CMK (cell line): ENCODE results near the gene GSG1L.

Experiments used
- DNase-seq: peaks from one replicate; pipeline ENCODE4 v3.0.0-alpha.2; 2010; ENCODE audit warnings: low read depth

The GSG1L gene

DNA sequence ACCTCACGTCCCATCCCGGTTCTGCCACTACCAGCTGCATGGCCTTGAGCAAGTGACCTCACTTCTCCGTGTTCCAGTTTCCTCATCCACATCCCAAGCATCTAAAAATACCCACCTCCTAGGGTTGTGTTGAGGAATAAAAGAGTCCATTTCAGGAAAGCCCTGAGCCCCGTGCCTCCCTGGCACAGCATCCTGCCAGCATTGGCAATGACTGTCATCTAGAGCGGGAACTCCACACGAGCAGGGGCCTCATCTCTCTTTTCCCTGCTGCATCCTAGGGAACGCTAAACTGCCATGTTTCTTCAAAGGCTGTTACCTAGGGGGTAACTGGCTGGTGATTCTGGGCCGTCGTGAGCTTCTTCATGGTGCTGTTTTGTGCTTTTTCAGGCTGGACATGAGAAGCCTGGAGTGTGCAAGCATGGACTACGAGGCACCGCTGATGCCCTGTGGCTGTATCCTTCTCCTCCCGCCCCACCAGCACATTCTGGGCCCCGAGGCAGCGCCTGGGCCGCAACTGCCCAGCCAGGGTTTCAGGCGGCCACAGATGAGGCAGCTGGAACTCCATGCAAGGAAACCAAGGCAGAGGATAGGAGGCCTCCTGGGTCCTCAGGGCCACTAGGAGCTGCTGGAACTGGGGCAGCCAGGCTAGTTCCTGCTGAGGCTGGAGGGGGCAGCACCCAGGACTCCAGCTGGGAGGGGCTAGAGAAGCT, 292.2 kb downstream of the GSG1L start:
- DNase-seq, result no peak

DNA sequence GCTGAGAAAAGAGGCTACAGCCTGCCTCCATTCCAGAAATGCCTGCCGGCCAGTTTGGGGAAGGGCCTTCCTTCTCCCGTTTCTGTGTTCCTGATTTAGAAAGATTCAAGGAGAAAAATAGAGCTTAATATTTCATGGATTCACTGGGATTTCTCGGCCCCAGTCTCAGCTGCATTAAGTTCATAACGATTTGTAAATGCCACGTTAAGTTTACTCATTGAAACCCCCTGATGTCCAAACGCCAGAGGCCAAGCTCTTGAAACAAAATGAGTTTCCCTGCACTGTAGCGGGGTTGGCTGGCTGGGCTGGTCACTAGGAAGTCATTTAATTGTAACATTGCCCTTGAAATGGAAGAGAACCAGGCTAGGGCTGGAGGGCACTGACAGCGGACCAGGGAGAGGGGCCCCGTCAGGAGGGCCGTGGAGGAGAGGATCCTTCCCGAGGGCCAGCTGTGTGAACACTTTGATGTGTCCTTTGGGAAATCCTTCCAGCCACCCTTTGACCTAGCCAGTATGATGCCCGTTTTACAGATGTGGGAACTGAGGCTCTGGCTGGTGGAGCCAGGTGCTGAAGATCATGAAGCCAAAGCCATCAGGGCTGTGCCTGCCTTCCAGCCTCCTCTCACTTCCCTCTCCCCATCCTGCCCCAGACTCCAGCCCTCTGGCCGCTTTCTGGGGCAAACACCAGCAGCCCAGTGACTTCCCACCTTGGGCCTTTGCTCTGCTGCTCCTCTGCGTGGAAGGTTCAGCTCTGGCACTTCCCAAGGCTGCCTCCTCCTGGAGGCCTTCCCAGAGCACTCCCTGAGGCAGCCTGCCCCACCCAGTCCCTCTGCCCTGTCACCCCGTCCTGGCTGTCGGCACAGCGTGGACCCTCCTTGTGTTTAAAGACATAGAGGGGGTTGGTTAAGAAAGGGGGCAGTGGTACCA, 293.0 kb downstream of the GSG1L start:
- DNase-seq, result no peak

DNA sequence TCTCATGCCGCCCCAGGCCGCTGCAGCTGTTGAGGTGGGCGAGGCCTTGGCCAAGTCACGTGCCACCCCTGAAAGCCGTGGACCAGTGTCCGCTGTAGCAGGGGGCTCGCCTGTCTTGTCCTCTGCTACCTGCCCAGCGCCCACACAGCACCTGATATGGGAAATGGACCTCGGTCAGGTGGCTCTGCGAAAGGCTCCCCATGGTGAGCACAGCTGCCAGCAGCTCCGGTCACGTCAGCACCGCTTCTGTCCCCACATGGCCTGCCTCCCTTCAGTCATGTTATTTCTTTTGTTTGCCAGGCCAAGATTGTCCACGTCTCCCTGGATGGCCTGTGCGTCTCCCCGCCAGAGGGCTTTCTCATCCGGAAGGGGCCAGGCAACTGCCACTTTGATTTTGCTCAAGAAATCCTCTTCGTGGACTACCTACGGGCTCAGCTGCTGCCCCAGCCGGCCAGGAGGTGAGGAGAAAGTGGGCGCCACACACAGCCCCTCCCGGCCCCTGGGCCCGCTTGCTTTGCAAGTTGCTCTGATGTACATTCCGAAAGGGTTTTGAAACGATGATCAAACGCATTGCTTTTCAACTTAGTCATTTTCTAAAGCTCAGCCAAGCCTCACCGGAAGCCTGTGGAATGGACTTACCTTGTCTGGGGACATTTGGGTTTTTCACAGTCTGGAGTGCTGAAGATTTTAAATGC, 293.8 kb downstream of the GSG1L start:
- DNase-seq, result no peak

DNA sequence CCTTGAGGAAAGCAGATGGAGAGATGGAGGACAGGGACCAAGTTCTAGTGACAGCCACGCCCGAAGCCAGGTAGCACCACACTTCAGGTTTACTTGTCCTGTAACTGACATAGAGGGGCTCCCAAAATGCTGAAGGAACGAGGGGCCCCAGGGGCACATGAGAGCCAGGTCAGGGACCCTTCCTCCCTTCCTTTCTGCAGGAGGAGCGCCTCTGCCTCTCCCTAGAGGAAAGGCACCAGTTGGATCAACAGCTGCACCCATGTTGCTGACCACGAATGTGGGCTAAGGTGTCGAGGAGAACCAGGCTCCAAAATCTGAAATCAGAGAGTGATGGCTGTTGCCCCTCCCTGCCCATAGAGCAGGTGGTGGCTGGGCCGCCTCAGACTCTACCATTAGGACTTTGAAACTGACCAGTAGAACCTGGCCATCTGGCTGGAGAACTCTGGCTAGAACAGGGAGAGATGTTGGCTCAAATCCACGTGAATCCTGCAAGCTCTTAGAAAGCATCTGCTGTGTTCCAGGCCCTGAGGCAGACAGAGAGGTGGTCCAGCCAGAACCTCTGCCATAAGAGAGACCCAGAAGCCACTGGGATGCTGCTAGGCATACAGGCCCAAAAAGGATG, 294.8 kb downstream of the GSG1L start:
- no peak for DNase-seq

DNA sequence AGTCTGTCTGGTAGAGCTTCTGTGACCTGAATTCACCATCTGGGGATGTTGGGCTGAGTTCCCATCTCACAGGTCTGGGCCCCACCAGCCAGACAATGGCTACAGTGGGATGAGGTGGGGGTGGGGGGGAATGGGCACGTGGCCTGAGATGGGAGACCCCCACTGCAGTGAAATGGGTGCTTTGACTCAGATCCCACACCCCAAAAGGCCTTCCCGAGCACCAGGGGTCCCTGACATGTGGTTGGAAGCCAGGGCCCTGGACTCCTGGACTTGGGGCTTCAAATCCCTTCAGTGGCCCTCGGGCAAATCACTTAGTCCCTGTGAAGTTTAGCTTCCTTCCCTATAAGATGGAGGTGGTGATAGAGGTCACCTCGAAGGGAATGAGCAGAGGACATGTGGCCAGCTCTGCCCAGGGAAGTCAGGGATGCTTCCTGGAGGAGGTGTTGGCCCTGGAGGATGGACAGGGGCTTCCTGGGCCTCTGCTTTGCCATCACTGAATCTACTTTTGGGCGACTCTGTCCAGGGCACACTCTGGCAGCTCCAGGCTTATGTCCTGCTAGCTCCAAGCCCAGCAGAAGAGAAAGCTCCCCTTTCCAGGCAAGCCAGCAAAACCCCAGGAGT, 295.4 kb downstream of the GSG1L start:
- no peak for DNase-seq

DNA sequence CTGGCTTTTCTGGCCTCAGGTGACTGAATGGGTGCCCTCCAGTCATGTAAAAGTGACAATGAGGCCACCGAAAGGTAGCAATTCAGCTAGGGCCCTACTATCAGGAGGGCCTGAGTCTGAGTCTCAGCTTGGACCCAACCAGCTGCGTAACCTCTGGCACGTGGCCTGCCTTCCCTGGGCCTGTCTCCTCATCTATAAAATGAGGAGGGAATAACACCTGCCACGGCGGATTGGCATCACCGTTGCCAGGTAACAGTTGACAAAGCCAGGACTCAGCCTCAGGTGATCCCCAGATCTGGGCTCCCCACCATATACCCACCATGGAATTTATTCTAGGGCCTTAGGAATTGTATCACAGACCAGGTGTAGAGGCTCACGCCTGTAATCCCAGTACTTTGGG, 296.4 kb downstream of the GSG1L start:
- no peak for DNase-seq

DNA sequence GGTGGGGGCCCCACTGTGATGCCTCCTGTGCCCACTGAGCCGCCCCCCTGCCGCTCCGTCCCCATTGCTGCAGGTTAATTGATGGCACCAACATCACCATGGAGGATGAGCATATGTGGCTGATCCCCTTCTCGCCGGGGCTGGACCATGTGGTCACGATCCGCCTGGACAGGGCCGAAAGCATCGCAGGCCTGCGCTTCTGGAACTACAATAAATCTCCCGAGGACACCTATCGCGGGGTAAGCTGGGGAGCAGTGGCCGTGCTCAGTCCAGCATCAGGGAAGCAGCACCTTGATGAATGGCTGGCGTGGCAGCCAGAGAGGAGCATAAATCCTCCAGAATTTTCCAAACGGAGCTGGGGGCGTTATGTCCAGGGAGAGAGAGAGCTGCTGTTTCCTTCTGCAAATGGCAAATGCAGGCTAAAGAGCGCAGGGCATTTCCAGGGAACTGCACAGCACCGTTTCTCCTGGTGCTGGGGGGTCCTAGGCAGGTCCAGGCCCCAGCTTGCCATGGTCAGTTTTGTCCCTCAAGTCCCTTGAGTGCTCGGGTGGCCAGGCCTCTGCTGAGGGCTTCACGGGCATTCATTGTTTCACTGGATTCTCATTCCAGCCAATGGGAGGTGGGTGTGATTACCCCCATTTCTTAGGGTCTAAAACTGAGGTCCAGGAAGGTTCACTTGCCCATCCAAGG, 297.1 kb downstream of the GSG1L start:
- no peak for DNase-seq

DNA sequence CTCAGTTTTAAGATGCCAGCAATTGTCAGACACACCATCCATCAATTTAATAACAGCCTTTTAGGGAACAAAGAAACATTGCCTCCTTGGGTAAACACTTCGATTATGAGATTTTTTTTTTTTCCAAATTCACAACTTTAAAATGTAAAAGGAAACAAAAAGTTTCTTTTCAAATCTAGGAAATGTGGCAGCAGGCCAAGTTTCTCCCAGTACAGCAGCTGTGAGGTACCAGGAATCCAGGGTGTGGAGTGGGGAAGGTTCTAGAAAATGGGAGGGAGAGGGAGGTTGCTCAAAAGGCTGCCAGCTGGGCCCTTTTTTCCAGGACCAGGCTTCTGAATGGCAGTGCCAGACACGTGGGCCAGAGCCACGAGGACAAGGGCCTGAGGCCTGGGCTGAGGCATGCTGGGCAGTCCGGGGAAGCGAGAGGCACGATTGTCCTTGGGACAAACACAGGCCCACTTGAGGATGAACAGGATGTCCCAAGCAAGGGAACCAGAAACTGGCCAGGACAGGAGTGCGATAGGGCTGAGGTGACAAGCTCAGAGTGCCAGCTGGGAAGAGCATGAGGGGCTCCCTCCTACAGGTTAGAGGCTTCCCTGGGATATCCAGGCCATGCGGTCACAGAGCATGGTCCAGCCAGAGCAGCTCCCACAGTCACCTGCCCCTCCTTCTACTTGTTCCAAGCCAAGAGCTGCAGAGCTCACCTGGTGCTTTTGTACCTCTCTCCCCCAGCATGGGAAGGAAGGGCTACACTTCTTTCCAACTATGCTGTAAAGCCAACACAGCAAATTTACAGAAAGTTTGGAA, 298.4 kb downstream of the GSG1L start:
- DNase-seq, result no peak

DNA sequence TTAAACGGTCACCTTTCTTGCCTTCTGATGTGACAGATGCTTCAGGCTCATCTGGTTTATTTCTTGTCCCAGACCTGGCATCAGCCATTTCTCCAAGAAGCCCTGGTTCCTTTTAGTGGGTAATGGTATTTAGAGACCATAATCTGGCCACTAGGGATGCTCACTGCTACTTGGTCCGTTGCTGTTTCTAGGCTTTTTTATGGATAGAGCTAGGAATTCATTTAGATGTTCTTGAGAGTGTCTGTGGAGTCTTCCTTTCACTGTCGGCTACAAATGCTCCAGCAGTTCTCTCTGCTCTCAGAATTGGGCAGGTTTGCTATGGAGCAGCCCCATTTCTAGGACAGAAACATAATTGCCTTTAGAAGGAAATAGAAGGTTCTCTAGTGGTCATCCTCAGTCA, 299.1 kb downstream of the GSG1L start:
- no peak for DNase-seq

DNA sequence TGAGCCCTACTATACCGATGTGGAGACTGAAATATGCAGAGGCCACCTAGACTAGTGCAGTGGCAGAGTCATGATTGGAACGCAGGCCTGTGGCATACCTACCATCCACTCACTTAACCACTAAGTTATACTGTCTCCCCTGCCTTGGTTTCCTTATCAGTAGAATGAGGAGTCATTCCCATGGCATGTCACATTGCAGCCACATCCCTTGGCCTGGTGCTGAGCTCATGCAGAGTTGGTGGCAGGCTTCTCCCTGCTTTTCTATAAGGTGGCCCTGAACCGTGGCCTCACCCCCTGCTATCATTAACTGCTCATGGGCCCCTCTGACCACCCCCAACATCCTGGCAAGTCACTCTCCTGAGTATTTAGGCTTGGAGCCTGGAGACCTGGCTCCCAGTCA, 301.1 kb downstream of the GSG1L start:
- DNase-seq, result no peak

DNA sequence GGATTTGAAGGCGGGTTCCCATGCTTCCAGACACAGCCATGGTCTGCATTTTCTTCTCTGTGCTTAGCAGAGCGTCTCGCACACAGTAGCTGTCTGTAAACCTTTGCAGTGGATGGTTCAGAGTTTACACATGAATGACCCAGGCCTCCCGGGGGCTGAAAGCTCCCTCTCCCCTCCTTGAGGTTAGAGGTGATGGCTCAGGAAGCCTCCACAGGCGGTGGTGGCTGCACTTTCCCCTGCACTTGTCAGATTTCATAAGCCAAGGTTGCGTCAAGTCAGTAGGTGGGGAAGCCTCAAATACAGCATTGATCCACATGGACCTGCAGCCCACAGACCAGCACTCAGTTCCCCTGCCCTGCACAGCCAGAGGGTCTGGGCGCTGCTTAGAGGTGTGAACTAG, 301.7 kb downstream of the GSG1L start:
- DNase-seq, result no peak

DNA sequence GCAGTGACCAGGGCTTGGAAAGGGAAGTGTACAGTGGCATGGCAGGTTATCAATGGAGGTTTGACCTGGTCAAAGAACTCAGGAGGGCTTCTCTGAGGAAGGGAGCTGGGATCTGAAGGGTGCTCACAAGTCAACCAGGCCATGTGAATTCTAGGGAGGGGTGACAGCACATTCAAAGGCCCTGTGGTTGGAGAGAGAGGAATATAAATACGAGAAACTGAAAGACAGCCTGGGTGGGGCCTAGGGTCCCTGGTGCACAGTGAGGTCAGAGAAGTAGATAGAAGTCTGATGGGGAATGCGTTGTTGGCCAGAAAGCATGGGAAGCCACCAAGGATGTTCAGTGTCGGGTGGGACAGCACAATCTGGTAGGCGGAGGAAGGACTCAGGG, 302.7 kb downstream of the GSG1L start:
- no peak for DNase-seq

DNA sequence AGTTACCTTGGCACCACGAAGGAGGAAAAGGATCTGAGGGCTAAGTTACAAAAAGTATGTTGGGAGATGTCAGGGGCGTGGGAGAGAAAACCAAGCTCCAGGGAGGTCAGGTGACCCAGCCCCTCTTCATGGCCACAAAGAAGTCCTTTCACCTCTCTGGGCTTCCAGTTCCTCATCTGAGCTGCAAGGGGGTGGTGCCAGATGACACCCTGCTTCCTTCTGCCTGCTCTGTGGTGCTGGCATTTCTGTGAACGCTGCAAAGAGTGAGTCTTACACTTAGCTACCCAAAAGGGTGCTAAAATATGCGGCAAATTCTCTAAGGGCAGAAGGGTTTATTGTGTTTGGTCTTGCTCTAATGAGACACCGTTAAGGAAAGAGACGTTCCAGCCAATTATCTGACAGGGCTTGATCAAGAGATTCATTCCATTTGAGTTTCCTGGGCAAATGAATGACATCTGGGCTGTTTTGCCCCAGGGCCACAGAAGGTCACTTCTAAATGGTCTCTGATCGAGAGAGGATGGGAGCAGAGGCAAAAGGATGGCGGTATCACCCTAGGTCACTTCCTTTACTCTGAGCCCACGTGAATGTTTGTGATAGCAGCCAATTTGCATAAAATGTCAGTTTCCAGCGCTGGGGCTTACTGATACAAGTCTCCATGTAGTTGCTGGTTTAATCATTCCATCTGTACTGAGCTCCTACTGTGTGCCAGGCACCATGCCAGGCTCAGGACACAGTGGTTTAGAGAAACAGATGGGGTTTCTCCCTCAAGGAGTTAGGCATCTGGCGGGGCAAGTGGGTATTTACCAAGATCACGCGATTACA, 303.3 kb downstream of the GSG1L start:
- DNase-seq, result peak; percentile 78

DNA sequence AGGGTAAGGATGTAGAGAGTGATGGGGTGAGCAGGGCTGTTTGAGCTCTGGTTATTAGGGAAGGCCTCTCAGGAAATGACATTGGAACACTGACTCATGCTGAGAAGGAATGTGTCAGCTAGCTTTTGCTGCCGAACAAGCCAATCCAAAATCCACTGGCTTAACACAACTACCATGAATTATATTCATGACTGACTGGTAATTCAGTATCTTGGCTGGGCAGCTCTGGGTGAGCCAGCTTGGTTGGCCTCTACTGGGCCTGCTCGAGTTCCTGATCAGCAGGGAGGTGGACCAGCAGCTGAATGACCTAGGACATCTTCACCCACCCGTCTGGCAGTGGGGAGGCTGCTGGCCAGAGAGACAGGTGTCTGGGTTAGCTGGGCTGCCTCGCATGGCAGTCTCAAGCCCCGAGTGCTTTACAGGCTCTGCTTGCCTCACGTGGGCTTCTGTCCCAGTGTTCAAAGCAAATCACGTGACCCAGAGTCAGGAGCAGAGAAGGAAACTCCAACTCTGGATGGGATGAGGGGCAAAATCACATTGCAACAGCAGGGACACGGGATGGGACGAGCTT, 304.1 kb downstream of the GSG1L start:
- DNase-seq, result no peak

DNA sequence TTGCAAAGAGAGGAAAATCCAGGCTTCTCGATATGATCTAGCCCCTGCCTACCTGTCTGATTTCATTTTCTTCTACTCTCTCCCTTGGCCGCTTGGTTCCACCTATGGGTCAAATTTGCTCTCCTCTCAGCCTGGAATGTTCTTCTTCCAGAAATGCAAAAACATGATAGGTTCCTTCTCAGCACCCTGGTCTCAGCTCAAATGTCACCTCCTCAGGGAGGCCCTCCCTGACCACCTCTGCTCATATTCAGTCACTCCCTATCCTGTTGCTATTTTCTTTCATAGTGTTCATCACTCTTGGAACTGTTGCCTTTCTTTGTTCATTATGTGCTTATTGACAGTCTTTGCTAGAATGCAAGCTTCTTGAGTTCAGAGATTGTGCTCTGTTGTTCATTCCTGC, 305.0 kb downstream of the GSG1L start:
- no peak for DNase-seq

DNA sequence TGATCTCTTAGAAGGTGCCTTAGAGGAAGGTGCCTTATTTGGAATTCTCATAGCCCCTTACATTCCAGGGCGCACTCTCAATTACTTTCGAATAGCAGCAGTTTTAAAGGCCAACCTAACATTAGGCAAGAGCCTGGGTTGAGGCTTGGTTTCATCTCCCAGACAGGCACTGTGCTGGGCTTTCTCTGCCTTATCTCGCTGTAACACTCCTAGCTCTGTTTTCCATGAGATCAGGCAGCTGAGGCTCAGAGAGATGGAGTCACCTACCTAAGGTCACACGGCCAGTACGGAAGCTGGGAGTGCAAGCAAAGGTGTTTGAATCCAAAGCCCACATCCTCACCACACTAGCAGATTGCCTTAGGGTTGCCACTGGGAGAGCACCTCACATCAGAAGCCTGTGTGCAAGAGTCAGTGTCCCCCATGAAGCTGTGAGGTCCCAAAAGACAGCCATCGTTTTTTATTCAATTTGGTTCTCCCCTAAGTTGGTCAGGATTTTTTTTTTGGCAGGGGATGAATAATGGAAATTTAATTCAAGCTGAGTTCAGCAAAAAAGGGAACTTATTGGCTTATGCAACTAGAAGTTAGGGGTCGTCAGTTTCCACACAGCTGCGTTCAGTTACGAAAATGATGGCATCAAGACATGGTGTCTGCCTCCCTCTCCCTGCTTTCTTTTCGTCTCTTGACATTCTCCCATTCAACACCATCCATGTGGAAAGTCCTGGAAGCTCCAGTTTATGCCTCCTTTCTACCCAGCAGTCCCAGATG, 307.1 kb downstream of the GSG1L start:
- DNase-seq, result peak; percentile 17

DNA sequence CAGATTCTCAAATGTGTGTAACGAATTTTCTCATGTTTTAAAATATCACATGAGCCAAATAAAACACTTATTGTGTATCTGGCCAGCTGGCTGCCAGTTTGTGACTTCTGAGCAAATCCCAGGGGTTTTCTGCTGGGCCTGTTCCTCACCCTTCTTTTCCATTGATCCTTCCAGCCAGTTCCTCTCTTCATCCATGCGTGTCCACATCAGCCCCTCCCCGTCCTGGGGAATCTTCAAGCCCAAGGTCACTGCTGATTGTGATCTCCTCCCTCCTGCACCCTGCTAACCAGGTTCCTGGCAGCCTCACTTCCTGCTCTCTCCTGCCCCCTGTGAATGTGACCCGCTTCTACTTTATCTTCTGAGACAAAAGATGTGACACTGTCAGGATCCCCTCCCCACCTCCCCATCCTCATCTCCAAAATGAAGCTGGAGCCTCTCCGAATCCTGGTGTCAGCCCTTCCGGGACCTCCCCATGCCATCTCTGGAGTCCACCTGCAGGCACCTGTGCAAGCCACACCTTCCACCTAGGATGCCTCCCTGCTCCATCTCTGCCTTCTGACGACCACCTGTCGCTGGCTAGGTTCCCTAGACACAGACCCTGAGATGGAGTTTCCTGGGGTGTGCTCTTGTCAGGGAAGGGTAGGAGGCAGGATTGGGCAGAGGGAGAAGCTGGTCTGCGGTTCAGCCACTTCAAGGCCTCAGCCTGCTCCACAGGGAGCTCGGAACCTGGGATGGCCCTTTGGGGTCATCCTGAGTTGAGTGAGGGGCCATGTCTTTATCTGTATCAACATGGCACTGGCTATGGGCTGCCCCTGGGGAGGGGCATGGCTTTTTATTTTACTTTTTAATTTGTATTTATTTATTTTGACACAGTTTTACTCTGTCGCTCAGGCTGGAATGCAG, 308.5 kb downstream of the GSG1L start:
- DNase-seq, result peak; percentile 21
